GM18511 (cell line): ENCODE measurements around the gene APEH.
"Not testable (repeated sequence)": the region's sequence is repeated elsewhere in the genome, so short reads cannot be mapped to it uniquely, and the experiment has no call there.

ENCODE experiments used
- ATAC-seq: cut with Tn5 transposase; IDR thresholded peaks from one replicate; pipeline ENCODE4 v1.9.1; 2021; ENCODE audit warnings: mild to moderate bottlenecking, moderate library complexity; ENCODE audit not compliant: unreplicated experiment

The APEH gene

GRCh38 chr3:49667701-49668413 lies 6.3 kb upstream of the APEH start:
- no peak for ATAC-seq

- no peak for ATAC-seq
These were observed 5.7 kb upstream of the APEH start for GRCh38 chr3:49668414-49668797.

- ATAC-seq: no peak
These were observed 5.3 kb upstream of the APEH start for GRCh38 chr3:49668861-49669260.

- no peak for ATAC-seq
These were observed 4.8 kb upstream of the APEH start for GRCh38 chr3:49669352-49669751.

- ATAC-seq: no peak
These were observed 3.2 kb upstream of the APEH start for GRCh38 chr3:49670940-49671290.

GRCh38 chr3:49671291-49672288 lies 2.6 kb upstream of the APEH start:
- no peak for ATAC-seq

GRCh38 chr3:49673121-49673714 lies 933 bp upstream of the APEH start:
- ATAC-seq: peak; percentile 0

GRCh38 chr3:49674497-49674983 lies 389 bp downstream of the APEH start:
- peak; percentile 28 for ATAC-seq

- ATAC-seq: no peak
These were observed 1.8 kb downstream of the APEH start for GRCh38 chr3:49675912-49676311.

GRCh38 chr3:49680493-49681231 lies 6.5 kb downstream of the APEH start:
- ATAC-seq: no peak

GRCh38 chr3:49681232-49681522 lies 7.0 kb downstream of the APEH start:
- ATAC-seq: no peak

GRCh38 chr3:49681543-49681942 lies 7.4 kb downstream of the APEH start:
- ATAC-seq: no peak

GRCh38 chr3:49683162-49683561 lies 9.0 kb downstream of the APEH start:
- no peak for ATAC-seq

- ATAC-seq: not testable (repeated sequence)
These were observed 10.3 kb downstream of the APEH start for GRCh38 chr3:49684453-49684852.

GRCh38 chr3:49685103-49685502 lies 11.0 kb downstream of the APEH start:
- not testable (repeated sequence) for ATAC-seq

- not testable (repeated sequence) for ATAC-seq
These were observed 11.7 kb downstream of the APEH start for GRCh38 chr3:49685846-49686245.

- not testable (repeated sequence) for ATAC-seq
These were observed 12.2 kb downstream of the APEH start for GRCh38 chr3:49686346-49686745.

GRCh38 chr3:49686769-49687423 lies 12.7 kb downstream of the APEH start:
- ATAC-seq: not testable (repeated sequence)

GRCh38 chr3:49687424-49687795 lies 13.3 kb downstream of the APEH start:
- not testable (repeated sequence) for ATAC-seq

- ATAC-seq: peak; percentile 13
These were observed 14.3 kb downstream of the APEH start for GRCh38 chr3:49688338-49689045.
